SIG-M5 treated with dmso at 0.1 percent for 504 hours (cell line): ENCODE results near the gene C9orf72.
"Not testable (repeated sequence)": the region's sequence is repeated elsewhere in the genome, so short reads cannot be mapped to it uniquely, and the experiment has no call there.

Experiments
- DNase-seq: peaks from one replicate; lab custom pipeline; 2025; ENCODE audit not compliant: unreplicated experiment; lab: John Stamatoyannopoulos, UW

Gene C9orf72

GRCh38 chr9:27519466-27520465, 53.5 kb downstream of the C9orf72 start:
- no peak for DNase-seq

DNA sequence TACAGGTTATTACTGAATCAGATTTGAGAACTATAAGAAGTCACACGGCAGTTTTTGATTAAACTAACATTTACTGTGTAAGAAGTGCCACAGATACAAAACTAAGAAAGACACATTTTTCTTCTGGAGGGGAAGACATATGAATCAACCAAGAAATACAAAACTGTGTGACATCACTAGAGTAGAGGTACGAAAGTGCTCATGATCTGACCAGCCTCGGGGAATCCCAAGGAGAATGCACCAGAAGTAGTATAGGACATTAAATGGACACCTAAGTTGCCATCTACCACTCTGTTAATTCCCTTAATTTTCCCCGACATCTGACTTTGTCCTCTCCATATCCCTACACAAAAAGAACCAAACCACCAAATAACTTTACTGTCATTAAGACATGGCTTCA, 54.5 kb downstream of the C9orf72 start:
- DNase-seq: no peak

DNA sequence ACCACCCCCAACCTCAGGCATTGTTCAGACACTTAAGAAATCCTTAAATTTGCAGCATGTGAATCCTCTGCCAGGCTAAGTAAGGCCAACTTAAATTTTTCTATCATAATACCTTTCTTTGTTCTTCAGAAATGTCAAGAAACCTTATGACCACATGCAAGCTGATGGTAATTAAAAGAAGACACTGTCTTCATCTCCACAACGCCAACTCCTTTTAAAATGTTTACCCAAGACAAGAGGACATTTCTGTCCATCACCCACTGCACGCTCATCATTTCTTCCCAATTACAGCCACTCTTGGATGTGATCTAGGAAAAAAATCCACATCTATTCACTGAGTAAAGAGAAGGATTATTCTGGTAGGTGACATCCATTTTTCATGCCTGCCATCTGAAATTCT, 55.3 kb downstream of the C9orf72 start:
- no peak for DNase-seq

DNA sequence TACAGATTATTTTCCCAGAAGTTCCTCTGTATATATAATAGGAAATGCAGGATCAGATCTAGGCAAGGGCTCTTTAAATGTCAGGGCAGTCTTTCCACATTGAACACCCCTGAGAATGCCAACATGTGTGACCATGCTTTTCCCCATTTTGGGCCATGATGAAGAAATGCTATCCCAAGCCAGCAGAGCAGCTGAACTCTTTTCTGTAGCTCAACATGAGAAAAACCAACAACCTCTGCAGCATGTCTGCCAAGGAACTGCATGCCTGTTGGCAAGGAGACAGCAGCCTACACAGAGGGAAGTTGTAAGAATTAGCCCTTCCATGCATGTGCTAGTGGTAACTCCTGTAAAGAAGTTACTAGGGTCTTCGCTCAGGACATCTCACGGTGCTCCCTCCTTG, 58.7 kb downstream of the C9orf72 start:
- no peak for DNase-seq

DNA sequence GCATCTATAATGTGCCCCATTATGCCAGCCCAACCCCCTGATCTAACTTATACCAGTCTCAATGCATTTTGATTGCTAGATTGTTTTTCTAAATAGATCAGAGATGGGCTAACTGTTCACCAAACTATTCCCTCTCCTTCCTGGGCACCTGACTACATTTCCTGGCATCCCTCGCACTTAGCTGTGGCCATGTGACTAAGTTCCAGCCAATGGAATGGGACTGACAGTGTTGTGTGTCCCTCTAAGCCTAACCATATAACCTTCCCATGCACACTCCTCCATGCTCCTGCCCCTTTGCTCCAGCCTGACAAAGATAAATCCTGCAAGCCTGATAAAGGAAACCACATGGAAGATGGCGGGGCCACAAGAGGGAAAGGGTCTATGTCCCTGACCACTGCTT, 61.5 kb downstream of the C9orf72 start:
- no peak for DNase-seq

- no peak for DNase-seq
Measured at GRCh38 chr9:27510780-27511179, 62.5 kb downstream of the C9orf72 start.

DNA sequence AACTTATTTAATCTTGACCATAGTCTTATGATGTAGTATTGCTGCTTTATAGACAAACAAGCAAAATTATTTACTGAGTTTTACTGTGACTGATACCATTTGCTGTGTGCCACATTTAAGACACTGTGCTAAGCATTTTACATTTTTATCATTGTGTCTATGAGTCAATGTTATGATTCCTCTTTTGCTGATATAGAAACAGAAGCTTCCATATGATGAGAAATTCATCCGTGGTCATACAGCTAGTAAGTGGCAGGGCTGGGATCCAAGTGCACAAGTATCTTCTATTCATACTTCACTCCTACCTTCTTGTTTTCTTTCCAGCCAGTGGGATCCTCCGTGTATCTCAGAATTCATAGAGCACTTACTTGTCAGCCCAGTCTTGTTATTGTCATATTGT, 66.3 kb downstream of the C9orf72 start:
- DNase-seq: no peak

GRCh38 chr9:27505744-27506161, 67.5 kb downstream of the C9orf72 start:
- DNase-seq: no peak

DNA sequence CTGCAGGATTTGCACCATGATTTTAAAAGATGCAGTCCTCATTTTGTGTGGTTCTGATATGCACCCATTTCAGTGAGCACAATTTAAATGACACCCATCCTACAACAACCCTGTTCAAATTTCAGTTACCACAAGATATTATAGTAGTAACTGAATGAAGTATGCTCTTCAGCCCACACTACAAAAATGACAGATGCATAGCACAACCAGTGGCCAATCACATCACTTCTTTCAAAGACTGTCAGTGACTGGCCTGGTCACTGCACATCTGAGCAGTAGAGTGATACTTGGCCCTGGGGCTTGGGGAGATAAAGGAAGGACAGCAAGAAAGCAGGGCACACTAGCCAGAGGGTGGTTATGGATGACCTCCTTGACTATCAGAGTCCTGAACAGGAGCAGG, 69.0 kb downstream of the C9orf72 start:
- no peak for DNase-seq

DNA sequence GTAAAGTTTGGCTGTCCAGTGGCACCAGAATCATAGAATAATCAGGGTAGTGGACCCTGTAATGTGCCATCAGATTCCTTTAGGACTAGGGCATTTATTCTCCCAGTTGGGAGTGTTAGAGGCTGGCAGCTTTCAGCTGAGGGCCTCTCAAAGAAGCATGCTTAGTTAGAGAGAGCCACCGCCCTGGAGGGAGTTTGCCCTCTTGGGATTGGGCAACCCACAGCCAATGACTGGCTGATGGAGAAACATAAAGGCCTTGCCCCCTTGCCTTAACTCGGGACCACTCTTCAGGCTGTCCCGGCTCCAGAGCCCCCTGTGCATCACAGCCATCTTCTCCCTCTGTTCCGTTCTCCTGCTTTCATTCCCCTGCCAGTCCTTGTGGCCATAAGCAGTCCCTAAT, 69.7 kb downstream of the C9orf72 start:
- no peak for DNase-seq

DNA sequence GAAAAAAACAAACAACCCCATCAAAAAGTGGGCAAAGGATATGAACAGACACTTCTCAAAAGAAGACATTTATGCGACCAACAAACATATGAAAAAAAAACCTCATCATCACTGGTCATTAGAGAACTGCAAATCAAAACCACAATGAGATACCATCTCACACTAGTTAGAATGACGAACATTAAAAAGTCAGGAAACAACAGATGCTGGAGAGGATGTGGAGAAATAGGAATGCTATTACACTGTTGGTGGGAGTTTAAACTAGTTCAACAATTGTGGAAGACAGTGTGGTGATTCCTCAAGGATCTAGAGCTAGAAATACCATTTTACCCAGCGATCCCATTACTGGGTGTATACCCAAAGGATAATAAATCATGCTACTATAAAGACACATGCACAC, 72.4 kb downstream of the C9orf72 start:
- DNase-seq: not testable (repeated sequence)

GRCh38 chr9:27499451-27499850, 73.8 kb downstream of the C9orf72 start:
- DNase-seq: no peak

- DNase-seq: no peak
Measured at GRCh38 chr9:27497883-27498417, 75.3 kb downstream of the C9orf72 start.
